Measurements from ENCODE around the gene LCN1.
"Not testable (repeated sequence)": the region's sequence is repeated elsewhere in the genome, so short reads cannot be mapped to it uniquely, and the experiment has no call there.

The LCN1 gene

GRCh38 chr9:135549478-135550343, 28.5 kb downstream of the LCN1 start:
- not testable (repeated sequence) for DNase-seq

GRCh38 chr9:135550344-135550918, 29.2 kb downstream of the LCN1 start:
- no peak for DNase-seq

DNA sequence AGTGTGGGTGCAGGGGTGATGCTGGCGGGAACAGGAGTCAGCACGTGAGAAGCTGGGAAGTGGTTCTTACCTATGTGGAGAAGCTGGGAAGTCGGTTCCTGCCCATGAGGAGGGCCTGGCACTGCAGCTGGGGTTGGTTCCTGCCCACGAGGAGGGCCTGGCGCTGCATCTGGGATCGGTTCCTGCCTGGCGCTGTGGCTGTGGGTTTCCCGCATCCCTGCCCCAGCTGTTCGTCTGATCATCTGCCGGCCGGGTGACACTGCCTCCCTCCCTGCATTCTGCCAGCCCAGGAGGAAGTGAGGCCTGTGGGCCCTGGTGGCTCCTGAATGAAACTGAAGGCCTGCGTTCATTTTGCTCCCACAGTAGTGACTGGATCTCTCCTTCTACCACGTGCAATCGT, 29.8 kb downstream of the LCN1 start:
- no peak for DNase-seq

GRCh38 chr9:135551456-135551855, 30.2 kb downstream of the LCN1 start:
- DNase-seq = no peak

DNA sequence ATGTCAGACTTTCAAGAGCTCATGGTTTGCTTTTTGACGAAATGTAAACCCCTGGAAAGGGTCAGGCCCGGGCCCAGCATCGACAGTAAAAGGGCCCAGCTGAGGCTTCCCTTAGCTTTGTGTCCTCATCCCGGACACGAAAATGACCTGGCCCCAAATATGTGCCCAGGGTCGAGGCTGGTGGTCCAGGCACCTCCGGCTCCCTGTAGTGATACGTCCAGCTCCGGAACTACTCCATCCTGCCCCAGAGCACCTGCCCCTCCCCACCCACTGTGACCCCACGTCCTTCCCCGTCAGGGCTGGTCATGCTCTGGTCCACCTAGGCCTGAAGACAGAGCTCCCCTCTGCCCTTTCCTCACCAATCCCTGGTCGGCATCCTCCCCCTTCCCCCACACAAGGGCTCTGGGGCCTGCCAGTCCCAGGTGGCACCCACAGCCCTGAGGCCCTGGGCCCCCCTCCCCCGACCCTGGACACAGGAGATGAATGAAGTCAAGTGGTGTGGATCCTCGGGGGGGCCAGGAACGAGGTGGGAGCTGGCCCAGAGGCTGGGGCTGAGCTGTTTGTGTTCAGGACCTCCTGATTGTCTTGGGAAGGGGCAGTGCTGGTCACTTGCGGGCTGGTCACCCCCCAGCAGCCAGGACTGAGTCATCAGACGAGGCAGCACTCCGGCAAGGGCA, 30.9 kb downstream of the LCN1 start:
- DNase-seq = no peak

GRCh38 chr9:135552698-135553171, 31.5 kb downstream of the LCN1 start:
- no peak for DNase-seq

DNA sequence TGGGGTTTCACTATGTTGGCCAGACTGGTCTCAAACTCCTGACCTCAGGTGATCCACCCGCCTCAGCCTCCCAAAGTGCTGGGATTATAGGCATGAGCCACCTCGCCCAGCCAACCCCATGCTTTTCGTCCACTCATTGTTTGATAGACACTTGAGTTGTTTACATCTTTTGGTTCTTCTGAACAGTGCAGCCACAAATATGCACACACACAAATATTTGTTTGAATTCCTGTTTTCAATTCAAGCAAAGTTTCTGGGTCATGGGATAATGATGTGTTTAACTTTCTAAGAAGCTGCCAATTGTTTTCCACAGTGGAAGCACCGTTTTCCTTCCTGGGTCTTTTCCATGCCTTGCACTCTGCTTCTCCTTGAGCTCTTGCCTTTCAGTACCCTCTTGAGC, 33.5 kb downstream of the LCN1 start:
- no peak for DNase-seq

GRCh38 chr9:135555203-135555602, 34.0 kb downstream of the LCN1 start:
- DNase-seq = no peak

DNA sequence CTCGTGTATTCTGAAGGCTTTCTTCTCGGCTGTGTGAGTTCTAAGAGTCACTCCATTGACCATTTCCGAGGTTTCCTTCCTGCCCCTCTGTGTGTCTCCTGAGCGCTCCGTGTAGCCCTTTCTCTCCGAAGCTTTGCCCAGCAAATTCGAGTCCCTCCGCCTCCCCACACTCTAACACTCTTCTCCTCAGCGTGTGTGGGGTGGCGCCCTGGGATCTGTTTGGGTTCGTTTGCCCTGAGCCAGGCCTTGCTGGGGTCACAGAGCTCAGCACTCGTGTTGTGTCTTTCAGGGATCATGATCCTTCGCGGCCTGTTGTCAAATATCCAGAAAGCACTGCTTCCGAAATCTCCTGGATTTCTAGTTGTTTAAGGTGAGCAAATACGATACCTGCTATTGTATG, 34.7 kb downstream of the LCN1 start:
- DNase-seq = no peak

- no peak for DNase-seq
Measured at GRCh38 chr9:135559606-135560005, 38.4 kb downstream of the LCN1 start.

DNA sequence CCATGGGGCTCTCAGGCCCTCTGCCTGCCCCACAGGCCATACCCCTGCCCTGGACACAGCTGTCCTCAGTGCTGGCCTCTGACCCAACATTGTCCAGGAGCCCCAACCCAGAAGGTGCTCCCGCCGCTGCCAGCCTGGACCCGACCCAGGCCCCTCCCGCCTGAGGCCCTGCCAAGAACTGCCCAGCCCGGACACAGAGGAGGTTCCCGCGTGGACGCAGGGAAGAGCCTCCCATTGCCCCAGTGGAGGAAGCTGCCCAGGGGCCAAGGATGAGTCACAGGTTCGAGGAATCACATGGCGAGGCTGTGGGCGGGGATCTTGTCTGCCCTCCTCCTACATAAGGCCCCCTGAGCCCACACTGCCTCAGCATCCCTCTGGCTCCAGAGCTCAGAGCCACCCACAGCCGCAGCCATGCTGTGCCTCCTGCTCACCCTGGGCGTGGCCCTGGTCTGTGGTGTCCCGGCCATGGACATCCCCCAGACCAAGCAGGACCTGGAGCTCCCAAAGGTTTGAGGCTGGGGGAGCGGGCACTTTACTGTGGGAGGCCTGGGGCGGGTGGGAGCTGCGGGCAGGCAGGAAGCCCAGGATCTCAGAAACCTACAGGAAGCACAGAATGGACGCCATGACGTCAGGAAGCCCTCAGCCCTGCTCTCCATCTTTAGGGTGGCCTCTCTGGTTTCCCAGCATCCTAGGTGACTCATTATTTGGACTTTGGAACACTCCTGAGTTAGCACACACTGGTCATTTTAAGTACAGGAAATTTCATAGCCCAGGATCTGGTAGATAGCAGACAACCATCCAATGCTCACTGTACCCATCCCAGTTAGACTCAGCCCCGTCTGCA, 40.4 kb downstream of the LCN1 start, which contains the start of gene PAEP:
PAEP (plus strand) TSS at position 366 of the 844 bp plus-strand sequence.
- no peak for DNase-seq

GRCh38 chr9:135562235-135562745, 41.0 kb downstream of the LCN1 start:
- no peak for DNase-seq

- DNase-seq = no peak
Measured at GRCh38 chr9:135563039-135563476, 41.8 kb downstream of the LCN1 start.

GRCh38 chr9:135563858-135564257, 42.6 kb downstream of the LCN1 start:
- no peak for DNase-seq

- no peak for DNase-seq
Measured at GRCh38 chr9:135565141-135565628, 43.9 kb downstream of the LCN1 start.

GRCh38 chr9:135565636-135566035, 44.4 kb downstream of the LCN1 start:
- no peak for DNase-seq

- no peak for DNase-seq
Measured at GRCh38 chr9:135566552-135566951, 45.3 kb downstream of the LCN1 start.

DNA sequence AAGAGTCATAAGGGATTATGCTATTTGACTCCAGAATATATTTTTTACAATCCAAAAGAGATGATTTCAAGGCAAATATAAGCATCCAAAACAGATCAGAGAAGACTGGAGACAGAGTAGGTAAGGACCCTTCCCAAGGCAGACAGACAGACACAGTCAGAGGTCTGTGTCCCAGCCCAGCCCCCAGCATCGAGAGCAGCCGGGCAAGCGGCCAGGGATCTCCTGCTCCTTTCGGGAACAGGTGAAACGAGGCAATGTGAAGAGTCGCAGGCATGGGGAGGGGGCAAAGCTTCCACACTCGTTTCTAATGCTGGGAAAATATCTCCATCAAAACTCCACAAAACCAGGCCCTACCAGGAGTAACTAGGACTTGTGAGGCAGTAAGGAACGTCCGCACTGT, 46.1 kb downstream of the LCN1 start:
- no peak for DNase-seq

- no peak for DNase-seq
Measured at GRCh38 chr9:135568026-135568425, 46.8 kb downstream of the LCN1 start.

DNA sequence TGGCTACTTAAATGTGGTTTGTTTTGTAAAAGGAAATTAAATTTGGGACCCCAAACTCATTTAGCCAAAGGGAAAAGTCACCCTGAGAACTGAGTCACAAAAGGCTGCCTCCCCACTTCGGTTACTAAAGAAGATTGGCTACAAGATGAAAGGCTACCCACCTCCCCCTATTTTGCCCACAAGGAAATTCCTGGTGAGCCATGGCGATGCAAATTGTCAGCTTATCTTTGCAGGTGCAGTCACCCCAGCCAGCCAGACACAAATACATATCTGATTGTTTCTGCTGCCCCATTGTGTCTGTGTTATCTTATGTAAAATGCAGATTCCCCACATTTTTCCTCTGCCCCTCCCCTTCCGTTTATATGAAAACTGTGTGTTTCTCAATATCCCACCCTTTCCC, 49.2 kb downstream of the LCN1 start:
- DNase-seq = no peak

GRCh38 chr9:135572233-135572632, 51.0 kb downstream of the LCN1 start:
- no peak for DNase-seq

- no peak for DNase-seq
Measured at GRCh38 chr9:135573124-135573523, 51.9 kb downstream of the LCN1 start.
